ENCODE data around the gene NHLRC3. TPM values are rescaled to one million over a fixed set of nuclear protein-coding genes. Genes with fewer than 3 reads are reported as not detected.
A peak's percentile ranks its signal among the peaks of the same experiment; 100 is the strongest.

NHLRC3 gene
- total RNA-seq, 2 experiments from 2014 or later = 9.0 to 12.3 TPM

DNA sequence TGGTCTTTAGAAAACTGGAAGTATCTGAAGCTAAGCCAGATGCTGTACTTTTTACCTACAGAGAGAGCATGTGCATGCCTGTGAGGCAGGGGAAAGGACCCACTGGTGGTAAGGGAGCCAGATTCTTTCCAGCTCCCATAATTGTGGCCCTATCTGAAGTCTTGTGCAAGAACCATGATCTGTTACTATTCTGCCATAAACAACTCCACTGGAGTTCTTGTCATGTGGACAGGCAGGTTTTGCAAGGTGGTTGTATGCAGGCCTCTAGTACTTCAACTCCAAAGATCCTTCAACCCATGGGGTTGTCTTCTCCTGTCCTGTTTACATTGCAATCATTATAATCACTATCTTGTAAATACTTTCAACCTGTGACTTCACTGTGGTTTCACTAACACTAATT lies 14.5 kb upstream of the NHLRC3 start:
- intact Hi-C loops (cut with DNase I, micrococcal nuclease) = no loop called here
- no peaks in the 10 kb centered on the region for H3K27me3 Mint-ChIP-seq
- no peak for ATAC-seq
- CTCF ChIA-PET = no interaction called here
- no peak for DNase-seq
- H3K9me3 Mint-ChIP-seq (ENCODE audit: low read depth) = no peaks in the 10 kb centered on the region
- POLR2A ChIA-PET = no interaction called here
- no peak overlapping the region for H3K4me3 Mint-ChIP-seq
- peak overlapping the region; percentile 6 for H3K27ac Mint-ChIP-seq
- H3K36me3 Mint-ChIP-seq (ENCODE audit: low read depth) = peaks cover 54% of the 10 kb centered on the region
- H3K4me1 Mint-ChIP-seq = no peaks in the 10 kb centered on the region

DNA sequence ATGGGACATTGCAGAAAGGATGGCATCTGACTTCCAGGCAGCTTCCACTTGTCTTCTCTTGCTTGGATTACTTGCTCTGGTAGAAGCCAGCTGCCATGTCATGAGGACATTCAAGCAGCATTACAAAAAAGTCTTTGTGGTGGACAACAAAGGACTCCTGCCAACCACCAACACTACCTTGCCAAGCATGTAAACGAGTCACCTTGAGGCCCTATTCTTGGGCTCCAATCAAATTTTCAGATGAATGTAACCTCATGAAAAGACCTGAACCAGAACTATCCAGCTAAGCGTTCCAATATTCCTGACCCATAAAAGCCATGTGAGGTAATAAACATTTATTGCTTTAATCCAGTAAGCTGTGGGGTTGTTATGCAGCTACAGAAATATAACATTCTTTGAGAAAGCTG lies 12.8 kb upstream of the NHLRC3 start:
- ATAC-seq (no peak), DNase-seq (no peak)
- Mint-ChIP-seq H3K9me3 (ENCODE audit: low read depth) (no peaks in the 10 kb centered on the region), H3K4me3 (no peak overlapping the region), H3K36me3 (ENCODE audit: low read depth) (peaks cover 48% of the 10 kb centered on the region), H3K4me1 (no peaks in the 10 kb centered on the region), H3K27ac (no peak overlapping the region), H3K27me3 (no peaks in the 10 kb centered on the region)
- CTCF ChIA-PET = interaction anchor here (4.3 kb wide), 1 partner anchor 9 kb away, joined by 24 read pairs; no protein-coding TSS in a partner anchor
- intact Hi-C loops (cut with DNase I, micrococcal nuclease) = no loop called here
- POLR2A ChIA-PET = no interaction called here

DNA sequence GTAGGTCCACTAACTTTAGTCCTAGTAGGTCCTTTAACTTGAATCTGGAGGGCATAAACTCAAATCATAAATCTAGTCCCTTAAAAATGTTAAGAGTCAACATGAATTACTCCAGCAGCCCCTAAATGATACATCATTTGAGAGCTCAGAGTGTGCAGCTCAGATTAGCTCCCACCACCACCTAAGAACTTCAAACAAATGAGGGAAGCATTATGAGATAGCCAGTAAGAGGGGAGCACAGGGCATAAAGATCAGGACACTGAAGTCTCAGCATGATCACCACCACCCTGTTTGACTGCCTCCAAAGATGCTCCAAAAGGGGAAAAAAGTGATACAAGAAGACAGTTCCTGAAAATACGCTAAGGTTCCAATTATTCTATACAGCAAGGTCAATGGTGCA lies 6.1 kb upstream of the NHLRC3 start:
- H3K4me1 Mint-ChIP-seq = peaks cover 34% of the 10 kb centered on the region
- intact Hi-C loops (cut with DNase I, micrococcal nuclease) = loop anchor here in 1 of 2 experiments (10.0 kb wide), 1 partner anchor 1743 kb away; the partner anchor contains the start of gene MRPS31
- H3K27me3 Mint-ChIP-seq = no peaks in the 10 kb centered on the region
- no peak overlapping the region for H3K4me3 Mint-ChIP-seq
- POLR2A ChIA-PET = no interaction called here
- no peak overlapping the region for H3K27ac Mint-ChIP-seq
- H3K36me3 Mint-ChIP-seq (ENCODE audit: low read depth) = peaks cover 21% of the 10 kb centered on the region
- no peaks in the 10 kb centered on the region for H3K9me3 Mint-ChIP-seq (ENCODE audit: low read depth)
- no peak for ATAC-seq
- CTCF ChIA-PET = interaction anchor here (0.6 kb wide), 1 partner anchor 178 kb away, joined by 3 read pairs; no protein-coding TSS in a partner anchor
- no peak for DNase-seq

DNA sequence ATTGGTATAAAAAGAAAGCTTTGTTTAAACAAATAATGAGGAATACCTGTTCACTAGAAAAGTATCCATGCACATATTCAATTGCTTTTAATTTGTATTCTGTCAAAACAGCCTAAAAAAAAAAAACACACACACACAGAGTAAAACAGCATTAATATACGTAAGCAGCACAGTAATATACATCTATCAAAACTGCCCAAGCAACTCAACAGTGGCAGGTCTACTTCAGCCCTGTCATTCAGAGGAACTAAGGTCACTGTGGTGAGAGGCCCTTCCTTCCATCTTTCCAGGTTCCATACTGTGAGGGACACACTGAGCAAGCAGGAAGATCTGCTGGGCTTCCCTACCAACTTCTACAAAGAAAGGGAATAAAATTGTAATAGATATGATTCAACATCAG lies 4.2 kb upstream of the NHLRC3 start:
- Mint-ChIP-seq H3K36me3 (ENCODE audit: low read depth) (peaks cover 11% of the 10 kb centered on the region), H3K4me3 (peak overlapping the region; percentile 98), H3K27me3 (no peaks in the 10 kb centered on the region), H3K9me3 (ENCODE audit: low read depth) (no peaks in the 10 kb centered on the region), H3K4me1 (peaks cover 35% of the 10 kb centered on the region), H3K27ac (no peak overlapping the region)
- intact Hi-C loops (cut with DNase I, micrococcal nuclease) = loop anchor here in 1 of 2 experiments (10.0 kb wide), 1 partner anchor 1741 kb away; the partner anchor contains the start of gene MRPS31
- ATAC-seq (no peak), DNase-seq (no peak)
- ChIA-PET CTCF (interaction anchor here (1.3 kb wide), 1 partner anchor 226 kb away, joined by 3 read pairs; no protein-coding TSS in a partner anchor), POLR2A (no interaction called here)

DNA sequence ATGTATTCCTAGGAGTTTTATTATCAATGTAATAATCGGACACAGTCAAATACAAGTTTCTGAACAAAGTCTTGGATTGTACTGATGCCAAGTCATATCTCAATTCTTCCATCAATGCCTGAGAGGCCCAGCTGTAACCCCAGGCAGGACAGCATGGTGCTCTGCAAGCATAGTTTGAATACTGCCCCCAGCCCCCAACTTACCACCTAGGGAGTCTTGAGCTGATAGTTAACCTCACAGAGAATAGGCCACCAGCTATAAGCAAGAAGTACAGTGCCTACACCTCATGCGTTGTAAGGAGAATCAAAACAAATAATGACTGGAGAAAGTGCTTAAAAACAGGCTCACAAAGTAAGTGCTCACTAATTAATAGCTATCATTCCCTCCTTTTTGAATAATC lies 3.1 kb upstream of the NHLRC3 start:
- peak overlapping the region; percentile 93 for H3K27ac Mint-ChIP-seq
- H3K4me3 Mint-ChIP-seq = peak overlapping the region; percentile 98
- H3K9me3 Mint-ChIP-seq (ENCODE audit: low read depth) = no peaks in the 10 kb centered on the region
- ChIA-PET CTCF (interaction anchor here (0.6 kb wide), 1 partner anchor 623 kb away, joined by 4 read pairs; no protein-coding TSS in a partner anchor), POLR2A (no interaction called here)
- intact Hi-C loops (cut with DNase I, micrococcal nuclease) = loop anchor here (5.0 to 10.0 kb wide), 3 partner anchors 62 to 1740 kb away; partner anchors contain the start of genes LHFPL6 (in 1 of the 2) and MRPS31 (in 1 of the 2)
- no peak for ATAC-seq
- H3K27me3 Mint-ChIP-seq = no peaks in the 10 kb centered on the region
- peaks cover 45% of the 10 kb centered on the region for H3K4me1 Mint-ChIP-seq
- H3K36me3 Mint-ChIP-seq (ENCODE audit: low read depth) = peaks cover 11% of the 10 kb centered on the region
- no peak for DNase-seq

DNA sequence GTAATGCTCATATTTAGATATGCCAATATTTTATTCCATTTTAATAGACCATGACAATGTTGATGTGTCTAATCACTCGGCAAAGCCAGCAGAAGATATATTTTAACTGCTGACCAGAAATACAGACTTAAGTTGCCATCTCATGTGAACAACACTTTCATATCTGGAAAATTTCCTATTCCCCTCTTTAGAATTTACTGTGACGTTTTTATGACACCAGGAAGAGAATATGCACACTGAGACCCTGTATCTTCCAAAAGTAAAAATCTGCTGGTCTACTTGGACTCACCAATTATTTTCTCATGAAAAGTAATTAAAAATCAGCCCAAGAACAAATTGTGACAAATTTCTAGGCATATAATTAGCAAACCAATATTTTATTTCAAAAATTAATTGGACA lies 2.5 kb upstream of the NHLRC3 start:
- DNase-seq (no peak), ATAC-seq (no peak)
- CTCF ChIA-PET = interaction anchor here (0.6 to 0.8 kb wide), 2 partner anchors 13 to 624 kb away, joined by 4 read pairs; no protein-coding TSS in a partner anchor
- POLR2A ChIA-PET = interaction anchor here (0.7 kb wide), 1 partner anchor 238 kb away, joined by 4 read pairs; no protein-coding TSS in a partner anchor
- H3K4me3 Mint-ChIP-seq = peak overlapping the region; percentile 98
- H3K27ac Mint-ChIP-seq = peak overlapping the region; percentile 93
- intact Hi-C loops (cut with DNase I, micrococcal nuclease) = loop anchor here (2.0 to 10.0 kb wide), 4 partner anchors 62 to 1977 kb away; partner anchors contain the start of genes LHFPL6 (in 1 of the 2), MRPS31 (in 1 of the 2) and SUPT20H (in 1 of the 2)
- H3K9me3 Mint-ChIP-seq (ENCODE audit: low read depth) = no peaks in the 10 kb centered on the region
- H3K27me3 Mint-ChIP-seq = no peaks in the 10 kb centered on the region
- H3K4me1 Mint-ChIP-seq = peaks cover 51% of the 10 kb centered on the region
- H3K36me3 Mint-ChIP-seq (ENCODE audit: low read depth) = peaks cover 16% of the 10 kb centered on the region

DNA sequence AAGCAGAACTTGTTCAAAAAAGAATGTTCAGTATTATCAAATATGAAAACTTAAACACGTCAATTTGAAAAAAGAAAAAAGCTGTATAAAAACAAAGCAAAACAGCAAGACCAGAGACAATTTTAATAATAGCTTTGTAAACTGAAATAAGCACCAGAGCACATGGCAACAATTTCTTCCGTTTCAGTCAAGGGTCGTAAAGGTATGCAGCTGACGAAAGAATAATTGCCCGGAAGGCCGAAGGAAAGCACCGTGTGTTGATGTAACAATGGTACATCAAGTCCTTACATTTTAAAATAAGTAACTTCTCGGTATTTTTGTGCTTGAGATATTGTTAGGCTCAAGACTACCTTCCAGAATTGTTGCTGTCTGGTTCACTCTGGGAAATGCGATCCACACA lies 2.0 kb upstream of the NHLRC3 start:
- Mint-ChIP-seq H3K36me3 (ENCODE audit: low read depth) (peaks cover 18% of the 10 kb centered on the region), H3K4me1 (peaks cover 53% of the 10 kb centered on the region), H3K9me3 (ENCODE audit: low read depth) (no peaks in the 10 kb centered on the region), H3K27ac (peak overlapping the region; percentile 93), H3K27me3 (no peaks in the 10 kb centered on the region), H3K4me3 (peak overlapping the region; percentile 98)
- intact Hi-C loops (cut with DNase I, micrococcal nuclease) = loop anchor here (2.0 to 10.0 kb wide), 4 partner anchors 61 to 1977 kb away; partner anchors contain the start of genes LHFPL6 (in 1 of the 2), MRPS31 (in 1 of the 2) and SUPT20H (in 1 of the 2)
- POLR2A ChIA-PET = interaction anchor here (0.7 kb wide), 1 partner anchor 237 kb away, joined by 4 read pairs; no protein-coding TSS in a partner anchor
- no peak for ATAC-seq
- CTCF ChIA-PET = interaction anchor here (0.7 to 1.9 kb wide), 3 partner anchors 10 to 106 kb away, joined by 3 to 4 read pairs (median 4); no protein-coding TSS in a partner anchor
- peak; percentile 46 for DNase-seq

DNA sequence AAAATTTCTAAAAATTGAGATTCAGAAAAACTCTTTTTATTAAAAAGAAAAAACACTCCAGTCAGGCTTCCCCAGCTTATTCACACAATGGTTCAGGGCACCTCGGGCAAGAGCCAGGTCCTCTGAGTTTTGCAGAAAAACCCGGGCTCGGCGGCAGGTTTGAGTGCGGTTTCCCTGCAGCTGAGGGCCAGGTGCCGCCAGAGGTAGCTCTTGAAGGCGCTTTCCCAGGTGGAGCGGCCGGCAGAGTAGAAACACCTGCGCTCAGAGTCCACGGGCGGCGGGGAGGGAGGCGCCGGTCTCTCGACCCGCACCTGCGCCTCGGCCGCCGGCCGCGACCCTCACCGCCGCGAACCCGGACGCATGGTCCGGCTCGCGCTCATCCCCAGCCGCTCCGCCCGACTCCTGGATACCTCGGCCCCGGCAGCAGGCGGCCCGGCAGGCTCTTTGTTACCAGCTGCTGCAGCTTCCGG lies 811 bp upstream of the NHLRC3 start:
- Mint-ChIP-seq H3K4me1 (peaks cover 47% of the 10 kb centered on the region), H3K4me3 (peak overlapping the region; percentile 98), H3K27me3 (no peaks in the 10 kb centered on the region), H3K27ac (peak overlapping the region; percentile 97), H3K36me3 (ENCODE audit: low read depth) (peaks cover 14% of the 10 kb centered on the region), H3K9me3 (ENCODE audit: low read depth) (no peaks in the 10 kb centered on the region)
- ChIA-PET CTCF (interaction anchor here (0.6 to 1.9 kb wide), 6 partner anchors 9 to 584 kb away, joined by 3 to 7 read pairs (median 4); no protein-coding TSS in a partner anchor), POLR2A (interaction anchor here (0.5 to 2.1 kb wide), 4 partner anchors 9 to 95 kb away, joined by 3 to 7 read pairs (median 6); no protein-coding TSS in a partner anchor)
- intact Hi-C loops (cut with DNase I, micrococcal nuclease) = loop anchor here (2.0 to 10.0 kb wide), 4 partner anchors 60 to 1979 kb away; partner anchors contain the start of genes LHFPL6 (in 1 of the 2), MRPS31 (in 1 of the 2) and SUPT20H (in 1 of the 2)
- ATAC-seq = peak; percentile 21
- DNase-seq = no peak

DNA sequence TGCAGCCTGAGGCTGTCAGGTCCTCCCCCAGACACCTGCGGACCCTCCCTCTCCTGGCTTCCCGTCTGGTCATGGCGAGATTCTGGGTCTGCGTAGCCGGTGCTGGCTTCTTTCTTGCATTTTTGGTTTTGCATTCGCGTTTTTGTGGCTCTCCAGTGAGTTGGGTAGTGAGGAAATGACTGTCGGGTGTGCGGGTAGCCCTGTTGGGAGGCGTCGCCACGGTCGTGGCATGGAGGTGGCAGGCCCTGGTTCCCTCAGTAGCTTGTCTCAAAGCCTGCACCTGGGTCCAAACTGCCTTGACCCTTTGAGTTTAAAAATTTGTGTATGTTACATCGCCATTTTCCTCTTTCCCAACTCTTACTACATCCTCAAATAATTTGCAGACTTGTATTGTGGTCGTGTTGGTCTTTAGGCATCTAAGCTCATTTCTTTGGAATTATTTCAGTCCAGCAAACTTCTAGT lies 344 bp downstream of the NHLRC3 start:
- intact Hi-C loops (cut with DNase I, micrococcal nuclease) = loop anchor here (1.0 to 10.0 kb wide), 8 partner anchors 57 to 1736 kb away; partner anchors contain the start of genes LHFPL6 (in 2 of the 2), COG6 (in 1 of the 2), MRPS31 (in 1 of the 2) and UFM1 (in 1 of the 2)
- CTCF ChIA-PET = interaction anchor here (0.8 to 1.9 kb wide), 4 partner anchors 11 to 573 kb away, joined by 3 to 7 read pairs (median 4); no protein-coding TSS in a partner anchor

DNA sequence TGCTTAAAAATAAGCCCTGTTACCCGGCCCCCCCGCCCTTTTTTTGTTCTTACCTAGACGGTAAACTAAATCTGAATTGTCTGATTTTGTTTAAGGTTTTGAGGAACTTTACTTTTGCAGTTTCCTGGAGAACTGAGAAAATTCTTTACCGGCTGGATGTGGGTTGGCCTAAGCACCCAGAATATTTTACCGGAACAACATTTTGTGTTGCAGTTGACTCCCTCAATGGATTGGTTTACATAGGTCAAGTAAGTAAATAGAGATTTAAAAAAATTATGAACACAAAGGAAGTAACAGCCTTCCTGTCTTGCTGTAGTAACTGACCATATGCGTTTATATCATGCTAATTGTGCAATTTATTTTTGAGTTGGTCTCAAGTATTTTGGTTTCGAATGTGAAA lies 785 bp downstream of the NHLRC3 start:
- Mint-ChIP-seq H3K36me3 (ENCODE audit: low read depth) (peaks cover 14% of the 10 kb centered on the region), H3K27me3 (no peaks in the 10 kb centered on the region), H3K4me3 (peak overlapping the region; percentile 98), H3K4me1 (peaks cover 36% of the 10 kb centered on the region), H3K9me3 (ENCODE audit: low read depth) (no peaks in the 10 kb centered on the region), H3K27ac (peak overlapping the region; percentile 97)
- ChIA-PET POLR2A (interaction anchor here (2.1 kb wide), 1 partner anchor 57 kb away, joined by 7 read pairs; no protein-coding TSS in a partner anchor), CTCF (interaction anchor here (0.8 to 1.1 kb wide), 2 partner anchors 12 to 173 kb away, joined by 3 to 4 read pairs; no protein-coding TSS in a partner anchor)
- intact Hi-C loops (cut with DNase I, micrococcal nuclease) = loop anchor here (2.0 to 10.0 kb wide), 5 partner anchors 58 to 1736 kb away; partner anchors contain the start of genes LHFPL6 (in 2 of the 2), COG6 (in 1 of the 2) and MRPS31 (in 1 of the 2)
- DNase-seq = no peak
- ATAC-seq = no peak

More for the DNA sequence above, 344 bp downstream of the NHLRC3 start:
- peaks cover 41% of the 10 kb centered on the region for H3K4me1 Mint-ChIP-seq
- H3K27me3 Mint-ChIP-seq = no peaks in the 10 kb centered on the region
- H3K4me3 Mint-ChIP-seq = peak overlapping the region; percentile 98
- peak overlapping the region; percentile 97 for H3K27ac Mint-ChIP-seq
- POLR2A ChIA-PET = interaction anchor here (1.2 to 2.1 kb wide), 2 partner anchors 10 to 57 kb away, joined by 6 to 7 read pairs; no protein-coding TSS in a partner anchor
- DNase-seq = peak; percentile 82
- peaks cover 14% of the 10 kb centered on the region for H3K36me3 Mint-ChIP-seq (ENCODE audit: low read depth)
- ATAC-seq = peak; percentile 72
- no peaks in the 10 kb centered on the region for H3K9me3 Mint-ChIP-seq (ENCODE audit: low read depth)

DNA sequence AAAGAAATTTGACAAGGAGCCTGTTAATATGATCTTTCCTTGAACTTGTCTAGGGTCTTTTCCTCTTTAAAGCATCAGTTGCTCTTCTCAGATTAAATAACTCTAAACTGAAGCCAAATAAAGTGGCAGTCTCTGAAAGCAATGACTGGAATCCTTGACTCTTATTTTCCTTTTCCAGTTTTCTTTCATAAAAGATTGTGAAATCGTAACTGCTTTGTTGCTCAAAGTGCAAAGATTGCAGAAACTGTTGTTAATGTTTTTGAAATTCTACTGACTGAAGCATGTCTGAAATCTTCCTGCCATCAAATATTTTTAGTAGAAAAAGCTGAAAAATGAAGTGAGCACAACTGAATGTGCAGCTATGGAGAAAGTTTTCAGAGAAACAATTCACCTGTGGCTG lies 1.9 kb downstream of the NHLRC3 start:
- H3K36me3 Mint-ChIP-seq (ENCODE audit: low read depth) = peaks cover 16% of the 10 kb centered on the region
- peak overlapping the region; percentile 42 for H3K27ac Mint-ChIP-seq
- peaks cover 33% of the 10 kb centered on the region for H3K4me1 Mint-ChIP-seq
- ChIA-PET POLR2A (no interaction called here), CTCF (interaction anchor here (1.0 kb wide), 2 partner anchors 11 to 576 kb away, joined by 4 to 6 read pairs; no protein-coding TSS in a partner anchor)
- no peaks in the 10 kb centered on the region for H3K27me3 Mint-ChIP-seq
- H3K4me3 Mint-ChIP-seq = peak overlapping the region; percentile 98
- intact Hi-C loops (cut with DNase I, micrococcal nuclease) = no loop called here
- H3K9me3 Mint-ChIP-seq (ENCODE audit: low read depth) = no peaks in the 10 kb centered on the region
- no peak for DNase-seq
- no peak for ATAC-seq

All from activated CD4-positive, alpha-beta T cell treated with anti-CD3 and anti-CD28 coated beads for 36 hours (primary cell).